NCI-H2107 treated with DMSO at 0.1 percent for 48 hours (cell line): ENCODE results near the gene OOEP.

Experiments
- DNase-seq: peaks from one replicate; lab custom pipeline; 2025; ENCODE audit not compliant: unreplicated experiment; lab: John Stamatoyannopoulos, UW

OOEP gene

GRCh38 chr6:73367761-73368355, 1.8 kb downstream of the OOEP start:
- no peak for DNase-seq

- no peak for DNase-seq
Observed at GRCh38 chr6:73364549-73364948, 5.1 kb downstream of the OOEP start.

GRCh38 chr6:73364121-73364520, 5.6 kb downstream of the OOEP start:
- no peak for DNase-seq

GRCh38 chr6:73363537-73363875, 6.2 kb downstream of the OOEP start:
- no peak for DNase-seq

GRCh38 chr6:73362869-73363536, 6.7 kb downstream of the OOEP start:
- no peak for DNase-seq

DNA sequence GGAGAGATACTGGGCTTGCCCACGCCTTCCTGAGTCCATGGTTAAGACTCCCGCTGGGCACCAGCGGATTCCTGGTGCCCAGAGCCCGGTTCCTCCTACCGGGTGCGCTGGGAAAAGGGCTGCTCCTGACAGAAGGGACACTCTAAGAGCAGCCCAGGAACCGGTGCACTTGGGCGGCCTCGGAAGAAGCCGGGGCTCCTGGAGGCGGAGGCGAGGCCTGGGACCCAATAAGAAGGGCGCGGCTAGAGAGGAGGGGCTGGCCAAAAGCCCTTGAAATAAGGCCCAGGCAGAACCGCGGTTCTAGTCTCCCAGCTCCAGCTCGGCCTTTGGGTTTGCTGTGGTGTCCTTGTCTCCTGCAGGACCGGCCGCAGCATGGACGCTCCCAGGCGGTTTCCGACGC, 7.3 kb downstream of the OOEP start, which contains the start of gene KHDC3L:
KHDC3L (plus strand) TSS at position 301 of the 400 bp plus-strand sequence; CDS start at position 373, 72 bp downstream.
- DNase-seq = no peak

- no peak for DNase-seq
Observed at GRCh38 chr6:73353636-73354593, 15.8 kb downstream of the OOEP start, which contains the start of gene DPPA5. DPPA5 (minus strand) TSS chr6:73354276; CDS start chr6:73354225, 51 bp downstream.

- DNase-seq = no peak
Observed at GRCh38 chr6:73349311-73349710, 20.4 kb downstream of the OOEP start.

- no peak for DNase-seq
Observed at GRCh38 chr6:73348550-73349204, 21.0 kb downstream of the OOEP start.

DNA sequence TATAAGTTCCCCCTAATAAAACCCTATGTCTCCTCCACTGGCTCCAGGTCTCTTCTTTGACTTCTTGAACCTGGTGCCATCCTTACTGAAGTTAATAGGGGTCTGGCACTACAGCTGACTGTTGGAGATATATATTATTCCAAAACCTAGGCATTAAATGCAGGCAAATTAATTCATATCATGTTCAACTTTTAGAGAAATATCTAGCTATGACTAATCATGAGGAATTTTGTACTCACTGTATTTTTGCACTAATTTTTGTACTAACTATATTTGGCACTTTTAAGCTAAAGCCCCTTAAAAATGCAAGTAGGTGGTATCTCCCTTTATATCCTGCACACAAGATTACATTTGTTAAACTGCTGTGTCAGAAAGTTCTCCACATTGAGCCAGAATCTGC, 26.5 kb downstream of the OOEP start:
- DNase-seq = no peak

- DNase-seq = no peak
Observed at GRCh38 chr6:73342174-73342573, 27.5 kb downstream of the OOEP start.

GRCh38 chr6:73341335-73341734, 28.4 kb downstream of the OOEP start:
- DNase-seq = no peak

- DNase-seq = no peak
Observed at GRCh38 chr6:73340048-73340447, 29.6 kb downstream of the OOEP start.

- DNase-seq = no peak
Observed at GRCh38 chr6:73339340-73339739, 30.4 kb downstream of the OOEP start.

DNA sequence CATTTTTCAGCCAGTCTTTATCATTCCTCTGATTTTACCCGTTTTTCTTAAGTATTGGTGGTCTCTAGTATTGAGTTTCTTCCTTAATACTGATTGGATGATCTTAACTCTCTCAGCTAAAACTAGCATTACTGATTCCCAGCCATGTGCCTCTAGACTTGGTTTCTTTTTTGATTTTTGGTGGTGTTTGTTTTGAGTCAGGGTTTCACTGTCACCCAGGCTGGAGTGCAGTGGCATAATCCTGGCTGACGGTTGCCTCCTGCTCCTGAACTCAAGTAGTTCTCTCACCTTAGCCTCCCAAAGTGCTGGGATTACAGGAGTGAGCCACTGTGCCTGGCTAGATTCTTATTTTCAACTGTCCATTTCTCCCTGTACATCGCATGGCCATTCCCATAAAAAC, 40.5 kb downstream of the OOEP start:
- DNase-seq = no peak

GRCh38 chr6:73328790-73329189, 40.9 kb downstream of the OOEP start:
- DNase-seq = no peak

DNA sequence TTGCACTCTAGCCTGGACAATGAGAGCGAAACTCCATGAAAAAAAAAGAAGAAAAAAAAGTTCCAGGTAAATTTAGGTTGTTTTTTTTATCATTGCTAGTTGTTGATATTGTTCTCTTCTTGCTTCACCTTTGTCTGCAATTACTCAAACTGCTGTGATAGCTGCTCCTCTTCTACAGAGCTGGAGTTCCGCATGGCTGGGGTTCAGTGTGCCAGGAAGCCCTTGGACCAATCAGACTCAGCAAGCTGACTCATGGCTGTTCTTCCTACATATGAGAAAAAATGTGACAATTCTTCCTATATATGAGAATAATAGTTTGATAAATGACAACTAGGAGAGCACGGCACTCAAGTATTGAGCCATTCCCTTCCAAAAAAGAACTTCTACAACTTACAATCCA, 44.0 kb downstream of the OOEP start:
- no peak for DNase-seq

DNA sequence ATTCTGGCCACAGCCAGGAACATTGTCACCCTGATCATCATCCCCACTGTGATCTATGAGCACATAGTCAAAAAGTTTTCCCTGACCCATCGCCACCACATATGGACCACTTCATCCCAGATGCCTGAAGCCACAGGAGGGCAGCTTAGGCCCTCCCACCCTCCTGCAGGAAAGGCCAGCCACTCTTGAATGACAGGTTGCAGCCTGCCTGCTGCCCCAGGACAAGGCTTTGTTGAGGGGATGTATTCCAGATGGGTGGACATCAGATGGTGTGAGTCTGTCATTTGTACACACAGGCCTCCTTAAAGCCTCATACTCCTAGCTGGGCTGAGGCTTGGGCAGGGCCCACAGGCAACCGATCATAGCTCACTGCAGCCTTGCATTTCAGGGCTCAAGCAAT, 46.4 kb downstream of the OOEP start:
- DNase-seq = no peak
